Measurements from ENCODE around the gene SH3PXD2A. TPM values are rescaled to one million over a fixed set of nuclear protein-coding genes. Genes with fewer than 3 reads are reported as not detected.

SH3PXD2A gene
- total and polyA plus RNA-seq, 7 donors, result 19.0 to 58.2 (median 24.5) TPM

DNA sequence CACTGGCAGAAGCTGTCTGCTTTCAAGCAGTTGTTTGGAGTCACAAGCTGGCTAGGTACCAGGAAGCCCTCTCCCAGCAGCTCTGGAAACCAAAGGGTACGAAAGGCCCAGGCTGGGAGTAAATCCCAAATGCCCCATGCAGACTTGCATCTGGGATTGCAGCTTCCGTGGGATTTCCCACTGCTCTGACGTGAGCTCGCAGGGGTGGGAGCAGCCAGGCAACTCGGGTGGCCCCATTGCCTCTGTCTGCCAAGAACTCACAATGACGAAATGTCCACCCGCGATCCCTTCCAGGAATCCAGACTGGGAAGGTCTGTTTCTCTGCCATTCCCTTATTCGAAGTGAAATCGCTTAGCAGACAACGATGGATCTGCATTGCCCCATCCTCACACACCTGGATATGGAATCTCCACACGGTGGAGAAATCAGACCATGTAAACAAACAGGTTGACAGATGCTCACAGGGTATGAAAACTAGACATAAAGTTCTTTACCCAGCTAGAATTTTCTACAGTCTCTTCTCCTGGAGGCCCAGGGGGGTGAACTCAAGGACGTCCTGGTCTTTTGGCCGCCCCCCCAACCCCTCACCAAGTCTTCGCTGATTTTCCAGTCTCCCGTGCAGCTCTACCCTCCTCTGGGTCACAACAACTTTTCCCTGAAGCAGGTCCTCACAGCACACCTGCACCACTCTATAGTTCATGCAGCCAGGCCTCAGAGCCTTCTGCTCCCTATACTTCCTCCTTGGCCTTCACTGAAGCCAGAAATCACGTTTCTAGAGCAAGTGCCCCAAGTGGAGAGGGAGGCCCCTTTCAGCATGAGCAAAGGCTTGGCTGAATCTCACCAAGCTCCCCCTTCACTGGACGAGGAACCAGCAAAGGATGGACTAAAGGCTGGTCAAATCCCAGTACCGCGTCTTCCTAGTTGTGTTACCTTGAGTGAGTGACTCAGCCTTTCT is 20.0 kb downstream of the SH3PXD2A start:
- peak; percentile 93 for DNase-seq
- peak overlapping the region; percentile 34 to 62 (median 46) for H3K27ac ChIP-seq
- H3K4me1 ChIP-seq, result peaks cover 0 to 46% (median 38%) of the 10 kb centered on the region in 4 donors
- intact Hi-C loops (cut with DNase I), result no loop called here
- WGBS, 2 donors, result 63% methylated on average over 20 of the region's 20 CpGs
- no peak overlapping the region for H3K4me3 ChIP-seq
- TF ChIP-seq POLR2A (IDR thresholded peaks at IDR 0.05) (no peak), POLR2AphosphoS5 (IDR thresholded peaks at IDR 0.05) (peak in 3 of 4 donors; percentile 55 to 74 (median 60)), EP300 (IDR thresholded peaks at IDR 0.05) (peak in 2 of 4 donors; percentile 59 to 67)
- TF ChIP-seq, protein P1, sequence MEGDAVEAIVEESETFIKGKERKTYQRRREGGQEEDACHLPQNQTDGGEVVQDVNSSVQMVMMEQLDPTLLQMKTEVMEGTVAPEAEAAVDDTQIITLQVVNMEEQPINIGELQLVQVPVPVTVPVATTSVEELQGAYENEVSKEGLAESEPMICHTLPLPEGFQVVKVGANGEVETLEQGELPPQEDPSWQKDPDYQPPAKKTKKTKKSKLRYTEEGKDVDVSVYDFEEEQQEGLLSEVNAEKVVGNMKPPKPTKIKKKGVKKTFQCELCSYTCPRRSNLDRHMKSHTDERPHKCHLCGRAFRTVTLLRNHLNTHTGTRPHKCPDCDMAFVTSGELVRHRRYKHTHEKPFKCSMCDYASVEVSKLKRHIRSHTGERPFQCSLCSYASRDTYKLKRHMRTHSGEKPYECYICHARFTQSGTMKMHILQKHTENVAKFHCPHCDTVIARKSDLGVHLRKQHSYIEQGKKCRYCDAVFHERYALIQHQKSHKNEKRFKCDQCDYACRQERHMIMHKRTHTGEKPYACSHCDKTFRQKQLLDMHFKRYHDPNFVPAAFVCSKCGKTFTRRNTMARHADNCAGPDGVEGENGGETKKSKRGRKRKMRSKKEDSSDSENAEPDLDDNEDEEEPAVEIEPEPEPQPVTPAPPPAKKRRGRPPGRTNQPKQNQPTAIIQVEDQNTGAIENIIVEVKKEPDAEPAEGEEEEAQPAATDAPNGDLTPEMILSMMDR (IDR thresholded peaks at IDR 0.05), result no peak
- H3K36me3 ChIP-seq, result no peaks in the 10 kb centered on the region
- no peaks in the 10 kb centered on the region for H3K9me3 ChIP-seq
- H3K27me3 ChIP-seq, result no peaks in the 10 kb centered on the region

DNA sequence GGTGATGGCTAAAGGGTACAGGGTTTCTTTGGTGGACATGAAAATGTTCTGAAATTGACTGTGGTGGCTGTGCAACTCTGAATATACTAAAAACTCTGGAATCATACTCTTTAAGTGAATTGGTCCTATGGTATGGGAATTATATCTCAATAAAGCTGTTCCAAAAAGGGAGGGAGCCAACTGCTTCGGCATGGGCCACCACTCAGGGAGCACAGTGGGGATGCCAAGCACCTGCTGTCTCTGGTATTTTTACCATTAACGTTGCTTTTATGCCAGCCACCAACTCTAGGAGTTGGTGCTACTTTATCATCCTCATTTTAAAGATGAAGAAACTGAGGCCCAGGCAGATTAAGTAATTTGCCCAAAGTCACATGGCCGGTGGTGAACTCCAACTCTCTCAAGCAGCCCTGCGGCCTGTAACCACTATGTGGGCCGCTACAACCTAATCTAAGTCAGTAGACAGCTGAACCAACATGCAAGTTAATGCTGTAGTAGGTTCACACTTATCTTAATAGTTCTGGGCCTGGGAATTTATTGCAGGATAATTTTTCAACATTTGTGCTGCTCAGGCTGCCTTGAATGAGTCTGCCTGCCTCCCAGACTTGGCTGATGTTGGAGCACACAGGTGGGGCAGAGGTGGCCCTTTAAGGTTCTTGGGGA is 20.8 kb downstream of the SH3PXD2A start:
- no peak overlapping the region for H3K4me3 ChIP-seq
- TF ChIP-seq EP300 (IDR thresholded peaks at IDR 0.05), result no peak
- TF ChIP-seq, protein P1 (IDR thresholded peaks at IDR 0.05), result no peak
- TF ChIP-seq POLR2AphosphoS5 (IDR thresholded peaks at IDR 0.05), result no peak
- TF ChIP-seq POLR2A (IDR thresholded peaks at IDR 0.05), result no peak
- peak; percentile 30 for DNase-seq
- H3K36me3 ChIP-seq, result no peaks in the 10 kb centered on the region
- H3K9me3 ChIP-seq, result no peaks in the 10 kb centered on the region
- no peaks in the 10 kb centered on the region for H3K27me3 ChIP-seq
- intact Hi-C loops (cut with DNase I), result no loop called here
- H3K27ac ChIP-seq, result peak overlapping the region; percentile 8 to 62 (median 42)
- WGBS, 2 donors, result 32 to 58% methylated on average over 5 of the region's 5 CpGs
- peaks cover 0 to 41% (median 33%) of the 10 kb centered on the region in 4 donors for H3K4me1 ChIP-seq

DNA sequence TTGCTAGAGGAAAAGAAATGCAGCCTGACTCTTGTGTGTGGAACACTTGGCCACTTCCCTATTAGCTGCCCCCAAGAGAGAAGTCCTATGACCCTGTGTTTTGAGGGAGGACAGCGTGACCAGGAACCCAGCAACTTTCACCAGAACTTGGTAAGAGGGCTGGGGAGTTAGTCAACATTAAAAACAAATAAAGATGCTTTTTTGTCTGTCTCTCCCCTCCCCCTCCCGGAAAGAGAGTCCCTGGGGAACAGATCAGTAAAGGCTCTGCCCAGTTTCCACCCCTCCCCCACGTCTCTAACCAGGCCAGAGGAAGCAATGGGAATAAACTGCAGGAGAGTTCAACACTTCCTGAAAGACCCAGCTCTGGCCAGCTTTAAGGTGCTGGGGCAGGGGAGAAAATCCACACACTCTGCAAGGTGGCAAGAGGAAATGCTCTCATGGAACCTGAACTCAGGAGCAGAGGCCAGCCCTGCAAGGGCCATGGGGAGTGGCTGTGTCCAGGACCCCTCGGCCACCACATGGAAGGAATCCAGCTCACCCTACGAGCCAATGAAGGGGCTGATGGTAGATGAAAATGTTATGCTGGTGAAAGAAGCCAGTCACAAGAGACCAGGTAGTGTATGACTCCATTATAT is 21.5 kb downstream of the SH3PXD2A start:
- Histone ChIP-seq H3K27me3 (no peaks in the 10 kb centered on the region), H3K4me1 (peaks cover 0 to 34% (median 26%) of the 10 kb centered on the region in 4 donors), H3K9me3 (no peaks in the 10 kb centered on the region), H3K27ac (peak overlapping the region; percentile 8 to 62 (median 42)), H3K36me3 (no peaks in the 10 kb centered on the region), H3K4me3 (no peak overlapping the region)
- 32 to 51% methylated on average over 5 of the region's 5 CpGs for WGBS, 2 donors
- intact Hi-C loops (cut with DNase I), result no loop called here
- peak; percentile 87 for DNase-seq
- TF ChIP-seq EP300 (IDR thresholded peaks at IDR 0.05) (no peak), POLR2AphosphoS5 (IDR thresholded peaks at IDR 0.05) (peak in 2 of 4 donors; percentile 14 to 20)

DNA sequence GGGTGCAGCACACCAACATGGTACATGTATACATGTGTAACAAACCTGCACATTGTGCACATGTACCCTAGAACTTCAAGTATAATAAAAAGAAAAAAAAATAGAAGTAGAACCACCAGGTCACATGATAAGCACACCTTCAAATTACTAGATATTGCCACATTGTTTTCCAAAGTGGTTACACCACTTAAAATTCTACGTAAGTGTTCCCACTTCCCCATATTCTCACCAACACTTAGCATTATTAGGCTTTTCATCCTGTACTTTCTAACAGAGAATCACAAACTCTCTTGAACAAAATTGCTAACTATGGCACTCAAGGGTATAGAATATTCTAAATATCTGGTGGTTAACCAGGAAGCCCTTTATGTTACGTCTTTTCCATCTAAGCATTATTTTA is 22.6 kb downstream of the SH3PXD2A start:
- no peak for DNase-seq
- H3K4me3 ChIP-seq, result no peak overlapping the region
- intact Hi-C loops (cut with DNase I), result no loop called here
- no peaks in the 10 kb centered on the region for H3K36me3 ChIP-seq
- H3K27me3 ChIP-seq, result no peaks in the 10 kb centered on the region
- peaks cover 0 to 25% (median 22%) of the 10 kb centered on the region in 4 donors for H3K4me1 ChIP-seq
- H3K9me3 ChIP-seq, result no peaks in the 10 kb centered on the region
- H3K27ac ChIP-seq, result no peak overlapping the region
- no peak for TF ChIP-seq EP300 (IDR thresholded peaks at IDR 0.05)
- TF ChIP-seq, protein P1 (IDR thresholded peaks at IDR 0.05), result no peak
- TF ChIP-seq POLR2A (IDR thresholded peaks at IDR 0.05), result no peak
- no peak for TF ChIP-seq POLR2AphosphoS5 (IDR thresholded peaks at IDR 0.05)
- 94% methylated on average over 2 of the region's 2 CpGs for WGBS, 2 donors

Measured in sigmoid colon (tissue), 7 donors.